OCI-LY3 (cell line): ENCODE data around the gene R3HDM2.

ENCODE experiments used
- CTCF ChIP-seq: fragments of 200-600, 300-600 bp; sonication (generic); IDR thresholded peaks from 2 replicates; pipeline ENCODE4 v1.5.1; 2014; ENCODE audit warnings: antibody characterized with exemption, low read length, low read depth
- EZH2phosphoT487 ChIP-seq: fragments of 200-600 bp; shearing (Covaris generic); IDR thresholded peaks from 2 replicates; pipeline ENCODE4 v1.6.1; 2018; ENCODE audit warnings: antibody characterized with exemption, mixed run types, low read depth

DNA sequence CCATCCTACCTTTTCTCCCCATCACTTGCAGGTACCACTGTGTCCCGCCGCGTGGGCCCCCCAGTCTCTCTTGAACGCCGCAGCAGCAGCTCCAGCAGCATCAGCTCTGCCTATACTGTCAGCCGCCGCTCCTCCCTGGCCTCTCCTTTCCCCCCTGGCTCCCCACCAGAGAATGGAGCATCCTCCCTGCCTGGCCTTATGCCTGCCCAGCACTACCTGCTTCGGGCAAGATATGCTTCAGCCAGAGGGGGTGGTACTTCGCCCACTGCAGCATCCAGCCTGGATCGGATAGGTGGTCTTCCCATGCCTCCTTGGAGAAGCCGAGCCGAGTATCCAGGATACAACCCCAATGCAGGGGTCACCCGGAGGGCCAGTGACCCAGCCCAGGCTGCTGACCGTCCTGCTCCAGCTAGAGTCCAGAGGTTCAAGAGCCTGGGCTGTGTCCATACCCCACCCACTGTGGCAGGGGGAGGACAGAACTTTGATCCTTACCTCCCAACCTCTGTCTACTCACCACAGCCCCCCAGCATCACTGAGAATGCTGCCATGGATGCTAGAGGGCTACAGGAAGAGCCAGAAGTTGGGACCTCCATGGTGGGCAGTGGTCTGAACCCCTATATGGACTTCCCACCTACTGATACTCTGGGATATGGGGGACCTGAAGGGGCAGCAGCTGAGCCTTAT lies 39.6 kb upstream of the R3HDM2 start:
- no peak for TF ChIP-seq CTCF
- TF ChIP-seq EZH2phosphoT487, result no peak
